HEK293 (cell line): Measurements from ENCODE around the gene KLHL17.

Experiments used
- CTCF ChIA-PET: fragments of 350-600 bp; formaldehyde crosslinking; extraction: SDS; loops from one replicate; lab custom pipeline; 2021; ENCODE audit warnings: antibody characterized with exemption; lab: Yijun Ruan, JAX
- POLR2A ChIA-PET: fragments of 300-600 bp; formaldehyde crosslinking; extraction: SDS; loops from one replicate; lab custom pipeline; 2020; ENCODE audit warnings: antibody characterized with exemption, inconsistent platforms; lab: Yijun Ruan, JAX
- H3K27ac ChIP-seq: fragments of 200-500 bp; sonication (Bioruptor generic); 2 replicates; pipeline ENCODE4 v1.5.1; 2014; ENCODE audit warnings: low read depth, low read length, control low read depth, inconsistent platforms; ENCODE audit errors: extremely low read depth
- H3K36me3 ChIP-seq, 2 experiments: fragments of 200-500 bp in 1 of 2; sonication (Bioruptor generic) in 1 of 2; 1 replicate in 1 of 2; 2 replicates in 1 of 2; pipeline ENCODE4 v1.5.1; 2014 to 2017; ENCODE audit warnings: inconsistent platforms in 2 of 2, low read length in 2 of 2; ENCODE audit not compliant: control insufficient read depth in 2 of 2, insufficient read depth in 1 of 2
- H3K4me1 ChIP-seq: fragments of 200-500 bp; sonication (Bioruptor generic); 2 replicates; pipeline ENCODE4 v1.5.1; 2014; ENCODE audit warnings: mild to moderate bottlenecking, low read length, inconsistent platforms; ENCODE audit not compliant: control insufficient read depth, insufficient read depth
- H3K4me3 ChIP-seq: 2 replicates; pipeline ENCODE4 v1.5.1; 2011; ENCODE audit warnings: low read depth, mild to moderate bottlenecking, control low read depth, low read length, moderate library complexity
- H3K9me3 ChIP-seq: fragments of 200-500 bp; sonication (Bioruptor generic); 2 replicates; pipeline ENCODE4 v1.5.1; 2014; ENCODE audit warnings: low read depth, low read length, inconsistent platforms; ENCODE audit not compliant: control insufficient read depth, insufficient read depth
- IKZF3 ChIP-seq: fragments of 450-650 bp; IDR thresholded peaks from 2 replicates; pipeline ENCODE4 v1.5.0; 2018; ENCODE audit warnings: missing biosample characterization, mild to moderate bottlenecking, missing genetic modification characterization, moderate library complexity
- KLF9 ChIP-seq: fragments of 450-650 bp; formaldehyde crosslinking; IDR thresholded peaks from 2 replicates; pipeline ENCODE4 v1.5.1; 2016; ENCODE audit warnings: missing biosample characterization, missing genetic modification characterization, low read depth
- SALL2 ChIP-seq: fragments of 450-650 bp; formaldehyde crosslinking; IDR thresholded peaks from 2 replicates; pipeline ENCODE4 v1.5.0; 2017; ENCODE audit warnings: missing biosample characterization, mild to moderate bottlenecking, missing genetic modification characterization, borderline replicate concordance
- SCRT1 ChIP-seq: fragments of 450-650 bp; formaldehyde crosslinking; IDR thresholded peaks from 2 replicates; pipeline ENCODE4 v1.5.1; 2016; ENCODE audit warnings: missing biosample characterization, missing genetic modification characterization, borderline replicate concordance
- SCRT2 ChIP-seq: fragments of 450-650 bp; formaldehyde crosslinking; IDR thresholded peaks from 2 replicates; pipeline ENCODE4 v1.5.1; 2016; ENCODE audit warnings: missing biosample characterization, missing genetic modification characterization
- ZBTB10 ChIP-seq: fragments of 450-650 bp; formaldehyde crosslinking; IDR thresholded peaks from 2 replicates; pipeline ENCODE4 v1.5.1; 2016; ENCODE audit warnings: missing biosample characterization, missing genetic modification characterization
- ZBTB26 ChIP-seq: fragments of 450-650 bp; formaldehyde crosslinking; optimal IDR thresholded peaks from 2 replicates; pipeline ENCODE3; 2016; ENCODE audit warnings: missing biosample characterization, mild to moderate bottlenecking, missing genetic modification characterization
- ZBTB44 ChIP-seq: fragments of 450-650 bp; IDR thresholded peaks from 2 replicates; pipeline ENCODE4 v1.5.1; 2018; ENCODE audit warnings: missing biosample characterization, mild to moderate bottlenecking, missing genetic modification characterization
- ZBTB7A ChIP-seq: fragments of 450-650 bp; formaldehyde crosslinking; IDR thresholded peaks from 2 replicates; pipeline ENCODE4 v1.5.1; 2016; ENCODE audit warnings: low read depth, missing biosample characterization, missing genetic modification characterization
- ZBTB8A ChIP-seq: fragments of 450-650 bp; formaldehyde crosslinking; IDR thresholded peaks from 2 replicates; pipeline ENCODE4 v1.5.1; 2016; ENCODE audit warnings: missing biosample characterization, missing genetic modification characterization
- ZEB2 ChIP-seq: fragments of 450-650 bp; formaldehyde crosslinking; IDR thresholded peaks from 2 replicates; pipeline ENCODE4 v1.5.1; 2016; ENCODE audit warnings: missing biosample characterization, missing genetic modification characterization
- ZFHX2 ChIP-seq: fragments of 450-650 bp; formaldehyde crosslinking; conservative IDR thresholded peaks from 2 replicates; pipeline ENCODE4 v1.5.1; 2016; ENCODE audit warnings: missing biosample characterization, missing genetic modification characterization
- ZFP69B ChIP-seq: fragments of 450-650 bp; formaldehyde crosslinking; IDR thresholded peaks from 2 replicates; pipeline ENCODE4 v1.5.1; 2016; ENCODE audit warnings: missing biosample characterization, missing genetic modification characterization
- ZIC2 ChIP-seq: fragments of 450-650 bp; formaldehyde crosslinking; IDR thresholded peaks from 2 replicates; pipeline ENCODE4 v1.5.1; 2016; ENCODE audit warnings: missing biosample characterization, missing genetic modification characterization
- ZNF10 ChIP-seq: fragments of 450-650 bp; formaldehyde crosslinking; IDR thresholded peaks from 2 replicates; pipeline ENCODE4 v1.5.1; 2017; ENCODE audit warnings: missing biosample characterization, missing genetic modification characterization
- ZNF211 ChIP-seq: fragments of 450-650 bp; formaldehyde crosslinking; IDR thresholded peaks from 2 replicates; pipeline ENCODE4 v1.5.1; 2016; ENCODE audit warnings: low read depth, missing biosample characterization, missing genetic modification characterization
- ZNF404 ChIP-seq: fragments of 450-650 bp; formaldehyde crosslinking; IDR thresholded peaks from 2 replicates; pipeline ENCODE4 v1.5.1; 2017; ENCODE audit warnings: missing biosample characterization, missing genetic modification characterization
- ZNF449 ChIP-seq: fragments of 450-650 bp; formaldehyde crosslinking; IDR thresholded peaks from 2 replicates; pipeline ENCODE4 v1.5.1; 2017; ENCODE audit warnings: missing biosample characterization, mild to moderate bottlenecking, missing genetic modification characterization, moderate library complexity
- ZNF639 ChIP-seq: fragments of 450-650 bp; formaldehyde crosslinking; IDR thresholded peaks from 2 replicates; pipeline ENCODE4 v1.5.1; 2016; ENCODE audit warnings: missing biosample characterization, missing genetic modification characterization
- ZNF692 ChIP-seq: fragments of 450-650 bp; formaldehyde crosslinking; IDR thresholded peaks from 2 replicates; pipeline ENCODE4 v1.5.1; 2016; ENCODE audit warnings: missing biosample characterization, missing genetic modification characterization
- ZNF76 ChIP-seq: fragments of 450-650 bp; formaldehyde crosslinking; IDR thresholded peaks from 2 replicates; pipeline ENCODE4; 2016; ENCODE audit warnings: low read depth, missing biosample characterization, missing genetic modification characterization, borderline replicate concordance
- ZNF830 ChIP-seq: fragments of 450-650 bp; IDR thresholded peaks from 2 replicates; pipeline ENCODE4 v1.5.0; 2018; ENCODE audit warnings: missing biosample characterization, missing genetic modification characterization, low read depth, mild to moderate bottlenecking, moderate library complexity
- ZNF837 ChIP-seq: fragments of 450-650 bp; formaldehyde crosslinking; IDR thresholded peaks from 2 replicates; pipeline ENCODE4 v1.5.1; 2016; ENCODE audit warnings: missing biosample characterization, missing genetic modification characterization
- ZSCAN16 ChIP-seq: fragments of 450-650 bp; formaldehyde crosslinking; IDR thresholded peaks from 2 replicates; pipeline ENCODE4 v1.5.1; 2016; ENCODE audit warnings: missing biosample characterization, missing genetic modification characterization
- ZSCAN30 ChIP-seq: fragments of 450-650 bp; IDR thresholded peaks from 2 replicates; pipeline ENCODE4 v1.5.1; 2018; ENCODE audit warnings: missing biosample characterization, mild to moderate bottlenecking, missing genetic modification characterization, moderate library complexity
- ZXDB ChIP-seq: fragments of 450-650 bp; formaldehyde crosslinking; IDR thresholded peaks from 2 replicates; pipeline ENCODE4 v1.5.1; 2016; ENCODE audit warnings: missing biosample characterization, missing genetic modification characterization

KLHL17 gene

GRCh38 chr1:934991-935750 lies 25.2 kb upstream of the KLHL17 start:
- CTCF ChIA-PET: no interaction called here
- H3K4me3 ChIP-seq: 0 out of 2 replicates have a peak overlapping the region, but pooled peaks have one; percentile 4
- H3K36me3 ChIP-seq: peaks cover 0 to 37% of the 10 kb centered on the region in 2 experiments; a peak in 1 of 3 replicates
- H3K4me1 ChIP-seq: peaks cover 49% of the 10 kb centered on the region
- POLR2A ChIA-PET: no interaction called here
- peak overlapping the region; percentile 96 for H3K27ac ChIP-seq
- H3K9me3 ChIP-seq: no peaks in the 10 kb centered on the region
- no peak for TF ChIP-seq ZXDB (tag by site-specific recombination)
- TF ChIP-seq SALL2 (tag by site-specific recombination): no peak
- peak; percentile 94 for TF ChIP-seq SCRT1 (tag by site-specific recombination)
- no peak for TF ChIP-seq ZNF830
- no peak for TF ChIP-seq ZBTB44 (tag by site-specific recombination)
- peak; percentile 93 for TF ChIP-seq ZFHX2 (tag by site-specific recombination)
- TF ChIP-seq ZBTB26 (tag by site-specific recombination): peak; percentile 37
- no peak for TF ChIP-seq ZNF449 (tag by site-specific recombination)
- TF ChIP-seq ZFP69B (tag by site-specific recombination): peak; percentile 64
- peak; percentile 83 for TF ChIP-seq ZBTB8A (tag by site-specific recombination)
- 0 out of 2 replicates have a peak, but pooled peaks have one; percentile 31 for TF ChIP-seq ZBTB10 (tag by site-specific recombination)
- TF ChIP-seq ZNF10 (tag by site-specific recombination): peak; percentile 91
- peak; percentile 33 for TF ChIP-seq ZNF692 (tag by site-specific recombination)
- TF ChIP-seq ZNF639: 0 out of 2 replicates have a peak, but pooled peaks have one; percentile 10
- 0 out of 2 replicates have a peak, but pooled peaks have one; percentile 39 for TF ChIP-seq ZBTB7A (tag by site-specific recombination)
- peak; percentile 98 for TF ChIP-seq ZIC2 (tag by site-specific recombination)
- TF ChIP-seq ZNF211: no peak
- TF ChIP-seq ZSCAN30: no peak
- TF ChIP-seq ZNF837 (tag by site-specific recombination): no peak
- TF ChIP-seq ZNF76: peak; percentile 17; the same call in 1 of the 2 replicates
- TF ChIP-seq SCRT2 (tag by site-specific recombination): peak; percentile 94
- TF ChIP-seq ZSCAN16 (tag by site-specific recombination): 0 out of 2 replicates have a peak, but pooled peaks have one; percentile 8
- TF ChIP-seq ZNF404 (tag by site-specific recombination): no peak
- TF ChIP-seq ZEB2 (tag by site-specific recombination): peak; percentile 60; the same call in 1 of the 2 replicates
- peak; percentile 55 for TF ChIP-seq IKZF3 (tag by site-specific recombination)
- TF ChIP-seq KLF9 (tag by site-specific recombination): 0 out of 2 replicates have a peak, but pooled peaks have one; percentile 8
